Trophoblast cell (in vitro differentiated cells and primary cell): ENCODE results near the gene HABP4.

Experiments used
- DNase-seq, 2 donors: peaks; one replicate each; pipeline ENCODE4 v3.0.0-alpha.2; 2016
- H2AFZ ChIP-seq: 2 replicates; pipeline ENCODE4 v1.6.1; 2013; ENCODE audit warnings: low read length, moderate library complexity, mild to moderate bottlenecking; ENCODE audit not compliant: insufficient read depth, poor library complexity
- H2AK5ac ChIP-seq: 2 replicates; pipeline ENCODE4 v1.6.1; 2013; ENCODE audit warnings: mild to moderate bottlenecking, low read length
- H2BK120ac ChIP-seq: 2 replicates; pipeline ENCODE4 v1.6.1; 2013; ENCODE audit warnings: low read length, mild to moderate bottlenecking, moderate library complexity; ENCODE audit not compliant: insufficient read depth, poor library complexity
- H2BK12ac ChIP-seq: 2 replicates; pipeline ENCODE4 v1.6.1; 2013; ENCODE audit warnings: mild to moderate bottlenecking, low read length, moderate library complexity
- H2BK5ac ChIP-seq: 2 replicates; pipeline ENCODE4 v1.6.1; 2013; ENCODE audit warnings: low read length, low read depth, moderate library complexity, mild to moderate bottlenecking; ENCODE audit not compliant: poor library complexity
- H3K14ac ChIP-seq: 2 replicates; pipeline ENCODE4 v1.6.1; 2013; ENCODE audit warnings: mild to moderate bottlenecking, low read length
- H3K18ac ChIP-seq: 2 replicates; pipeline ENCODE4 v1.6.1; 2013; ENCODE audit warnings: mild to moderate bottlenecking, low read length
- H3K23ac ChIP-seq: 2 replicates; pipeline ENCODE4 v1.6.1; 2013; ENCODE audit warnings: low read length
- H3K27ac ChIP-seq: 2 replicates; pipeline ENCODE4 v1.5.1; 2013; ENCODE audit warnings: low read depth, mild to moderate bottlenecking, inconsistent platforms, low read length, moderate library complexity
- H3K27me3 ChIP-seq: 2 replicates; pipeline ENCODE4 v1.6.1; 2013; ENCODE audit warnings: inconsistent platforms, mild to moderate bottlenecking, low read length, moderate library complexity; ENCODE audit not compliant: insufficient read depth
- H3K36me3 ChIP-seq, 2 experiments: 1 replicate in 1 of 2; 2 replicates in 1 of 2; pipeline ENCODE4 v1.6.1; 2013; ENCODE audit warnings: low read length in 2 of 2, mild to moderate bottlenecking in 2 of 2, moderate library complexity in 1 of 2; ENCODE audit not compliant: insufficient read depth in 2 of 2, control insufficient read depth in 1 of 2
- H3K4ac ChIP-seq: 2 replicates; pipeline ENCODE4 v1.6.1; 2013; ENCODE audit warnings: low read depth, mild to moderate bottlenecking, low read length, moderate library complexity
- H3K4me1 ChIP-seq, 2 experiments: 1 replicate in 1 of 2; 2 replicates in 1 of 2; pipeline ENCODE4 v1.6.1; 2013; ENCODE audit warnings: low read length in 2 of 2, mild to moderate bottlenecking in 2 of 2, moderate library complexity in 1 of 2; ENCODE audit not compliant: insufficient read depth in 2 of 2, control insufficient read depth in 1 of 2
- H3K4me2 ChIP-seq: 2 replicates; pipeline ENCODE4 v1.6.1; 2013; ENCODE audit warnings: inconsistent platforms, mild to moderate bottlenecking, low read length, moderate library complexity
- H3K4me3 ChIP-seq: 2 replicates; pipeline ENCODE4 v1.5.1; 2013; ENCODE audit warnings: mild to moderate bottlenecking, low read depth, low read length, inconsistent platforms
- H3K79me1 ChIP-seq: one replicate; pipeline ENCODE4 v1.6.1; 2013; ENCODE audit warnings: low read length
- H3K79me2 ChIP-seq: 2 replicates; pipeline ENCODE4 v1.6.1; 2013; ENCODE audit warnings: low read length, mild to moderate bottlenecking; ENCODE audit not compliant: control insufficient read depth, insufficient read depth, poor library complexity
- H3K9ac ChIP-seq: 2 replicates; pipeline ENCODE4 v1.6.1; 2013; ENCODE audit warnings: mild to moderate bottlenecking, low read length
- H3K9me3 ChIP-seq: 2 replicates; pipeline ENCODE4 v1.6.1; 2013; ENCODE audit warnings: low read depth, mild to moderate bottlenecking, control low read depth, inconsistent platforms, low read length; ENCODE audit not compliant: insufficient read depth
- H4K12ac ChIP-seq: 2 replicates; pipeline ENCODE4 v1.6.1; 2013; ENCODE audit warnings: low read depth, mild to moderate bottlenecking, low read length, moderate library complexity
- H4K8ac ChIP-seq: 2 replicates; pipeline ENCODE4 v1.6.1; 2013; ENCODE audit warnings: low read depth, mild to moderate bottlenecking, low read length, moderate library complexity
- H4K91ac ChIP-seq: one replicate; pipeline ENCODE4 v1.6.1; 2013; ENCODE audit warnings: low read depth, mild to moderate bottlenecking, low read length, moderate library complexity
- WGBS: extraction: QIAGEN DNeasy Blood & Tissue Kit; methylation state at CpG from one replicate; pipeline ENCODE4 v1.1.7; 2013; ENCODE audit warnings: missing lambda C conversion rate; ENCODE audit not compliant: insufficient read length, insufficient coverage; ENCODE audit errors: extremely low coverage; 5-methylcytosine and 5-hydroxymethylcytosine counted together

HABP4 gene

GRCh38 chr9:96491079-96491879 lies 41.3 kb downstream of the HABP4 start:
- H2BK120ac ChIP-seq: no peak overlapping the region
- no peaks in the 10 kb centered on the region for H3K27me3 ChIP-seq
- H4K8ac ChIP-seq: no peak overlapping the region
- no peak overlapping the region for H3K9ac ChIP-seq
- H3K9me3 ChIP-seq: no peaks in the 10 kb centered on the region
- no peak overlapping the region for H3K27ac ChIP-seq
- no peak overlapping the region for H3K4ac ChIP-seq
- peak in 1 of 2 donors; percentile 2 for DNase-seq
- no peak overlapping the region for H3K14ac ChIP-seq
- H3K36me3 ChIP-seq: peaks cover 46 to 54% of the 10 kb centered on the region in 2 experiments
- no peak overlapping the region for H2BK5ac ChIP-seq
- peaks cover 0 to 2% of the 10 kb centered on the region in 2 experiments for H3K4me1 ChIP-seq
- H2AFZ ChIP-seq: no peak overlapping the region
- no peak overlapping the region for H3K4me3 ChIP-seq
- no peak overlapping the region for H2BK12ac ChIP-seq
- no peak overlapping the region for H3K18ac ChIP-seq
- H3K4me2 ChIP-seq: no peak overlapping the region
- H4K91ac ChIP-seq: no peak overlapping the region
- WGBS: no CpG with 5 or more reads among the region's 10 CpGs
- no peaks in the 10 kb centered on the region for H3K79me2 ChIP-seq
- no peak overlapping the region for H2AK5ac ChIP-seq
- H3K79me1 ChIP-seq: no peaks in the 10 kb centered on the region
- no peak overlapping the region for H3K23ac ChIP-seq
- no peak overlapping the region for H4K12ac ChIP-seq

GRCh38 chr9:96491880-96492525 lies 42.0 kb downstream of the HABP4 start:
- H4K8ac ChIP-seq: no peak overlapping the region
- DNase-seq: no peak
- H3K9ac ChIP-seq: no peak overlapping the region
- no peak overlapping the region for H3K14ac ChIP-seq
- H3K23ac ChIP-seq: no peak overlapping the region
- no peak overlapping the region for H3K27ac ChIP-seq
- H3K9me3 ChIP-seq: no peaks in the 10 kb centered on the region
- no peak overlapping the region for H2BK12ac ChIP-seq
- peaks cover 50 to 52% of the 10 kb centered on the region in 2 experiments for H3K36me3 ChIP-seq
- no peaks in the 10 kb centered on the region for H3K79me1 ChIP-seq
- no peaks in the 10 kb centered on the region for H3K79me2 ChIP-seq
- H4K12ac ChIP-seq: no peak overlapping the region
- H2AFZ ChIP-seq: no peak overlapping the region
- no peak overlapping the region for H3K4ac ChIP-seq
- no peak overlapping the region for H3K18ac ChIP-seq
- no peak overlapping the region for H3K4me3 ChIP-seq
- no CpG with 5 or more reads among the region's 17 CpGs for WGBS
- no peaks in the 10 kb centered on the region for H3K27me3 ChIP-seq
- H4K91ac ChIP-seq: no peak overlapping the region
- no peaks in the 10 kb centered on the region for H3K4me1 ChIP-seq
- no peak overlapping the region for H2AK5ac ChIP-seq
- H3K4me2 ChIP-seq: no peak overlapping the region
- H2BK5ac ChIP-seq: no peak overlapping the region
- H2BK120ac ChIP-seq: no peak overlapping the region

GRCh38 chr9:96492993-96493531 lies 43.1 kb downstream of the HABP4 start:
- H3K9me3 ChIP-seq: no peaks in the 10 kb centered on the region
- peaks cover 46 to 48% of the 10 kb centered on the region in 2 experiments for H3K36me3 ChIP-seq
- no peak overlapping the region for H2BK5ac ChIP-seq
- no peaks in the 10 kb centered on the region for H3K79me2 ChIP-seq
- H3K27ac ChIP-seq: no peak overlapping the region
- no peak overlapping the region for H4K91ac ChIP-seq
- no peak overlapping the region for H2BK120ac ChIP-seq
- no peak overlapping the region for H2BK12ac ChIP-seq
- no peak overlapping the region for H4K8ac ChIP-seq
- no peak overlapping the region for H2AFZ ChIP-seq
- no peak overlapping the region for H3K9ac ChIP-seq
- H3K18ac ChIP-seq: no peak overlapping the region
- DNase-seq: no peak
- no peak overlapping the region for H3K14ac ChIP-seq
- no peaks in the 10 kb centered on the region for H3K27me3 ChIP-seq
- H4K12ac ChIP-seq: no peak overlapping the region
- no peak overlapping the region for H3K4me2 ChIP-seq
- no peak overlapping the region for H3K4me3 ChIP-seq
- no CpG with 5 or more reads among the region's 12 CpGs for WGBS
- H3K4me1 ChIP-seq: no peaks in the 10 kb centered on the region
- H2AK5ac ChIP-seq: no peak overlapping the region
- H3K23ac ChIP-seq: no peak overlapping the region
- H3K79me1 ChIP-seq: no peaks in the 10 kb centered on the region
- no peak overlapping the region for H3K4ac ChIP-seq

- Histone ChIP-seq H3K4ac (no peak overlapping the region), H3K14ac (no peak overlapping the region), H3K4me2 (no peak overlapping the region), H3K36me3 (peaks cover 39 to 41% of the 10 kb centered on the region in 2 experiments), H3K4me1 (peaks cover 0 to under 1% of the 10 kb centered on the region in 2 experiments), H3K23ac (no peak overlapping the region), H2BK12ac (no peak overlapping the region), H3K27me3 (no peaks in the 10 kb centered on the region), H4K8ac (no peak overlapping the region), H2BK120ac (no peak overlapping the region), H3K9ac (no peak overlapping the region), H3K79me2 (no peaks in the 10 kb centered on the region), H2BK5ac (no peak overlapping the region), H4K91ac (no peak overlapping the region), H3K9me3 (no peaks in the 10 kb centered on the region), H2AFZ (no peak overlapping the region), H3K18ac (no peak overlapping the region), H3K4me3 (no peak overlapping the region), H3K27ac (no peak overlapping the region), H4K12ac (no peak overlapping the region), H3K79me1 (no peaks in the 10 kb centered on the region), H2AK5ac (no peak overlapping the region)
- no peak for DNase-seq
- WGBS: no CpG with 5 or more reads among the region's 13 CpGs
Observed at GRCh38 chr9:96493757-96494156, 43.8 kb downstream of the HABP4 start.
